Fibroblast of skin of scalp (primary cell): ENCODE results near the gene CD163L1.

Experiments used
- DNase-seq: peaks from one replicate; pipeline ENCODE4 v3.0.0-alpha.2; 2013

Gene CD163L1

GRCh38 chr12:7324176-7324575, 119.8 kb downstream of the CD163L1 start:
- no peak for DNase-seq

- no peak for DNase-seq
These were observed 121.4 kb downstream of the CD163L1 start for GRCh38 chr12:7322599-7322998.

- DNase-seq: no peak
These were observed 122.3 kb downstream of the CD163L1 start for GRCh38 chr12:7321624-7322023.

- peak; percentile 1 for DNase-seq
These were observed 124.0 kb downstream of the CD163L1 start for GRCh38 chr12:7319930-7320329.

- no peak for DNase-seq
These were observed 133.9 kb downstream of the CD163L1 start for GRCh38 chr12:7310070-7310469.
